ENCODE results near the gene MTHFD1L.
"Not testable (repeated sequence)": the region's sequence is repeated elsewhere in the genome, so short reads cannot be mapped to it uniquely, and the experiment has no call there.

MTHFD1L gene

DNA sequence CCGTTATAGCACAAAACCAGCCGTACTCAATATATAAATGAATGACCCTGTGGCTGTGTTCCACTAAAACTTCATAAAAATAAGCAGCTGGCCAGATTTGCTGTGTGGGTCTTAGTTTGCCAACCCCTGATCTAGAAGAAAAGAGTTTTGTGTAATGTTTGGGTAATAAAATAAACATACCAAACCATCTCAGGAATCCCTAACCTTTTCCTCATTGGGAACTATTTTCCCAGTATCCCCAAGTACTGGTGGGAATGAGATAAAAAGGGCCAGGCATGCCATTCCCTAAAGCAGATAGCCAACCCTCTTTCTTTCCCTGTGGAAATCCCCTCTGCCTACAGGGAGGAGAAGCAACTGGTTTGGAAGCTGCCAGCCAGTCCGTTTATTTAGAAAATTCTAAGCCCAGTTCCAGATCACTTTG is 205.1 kb downstream of the MTHFD1L start:
- DNase-seq, result no peak

DNA sequence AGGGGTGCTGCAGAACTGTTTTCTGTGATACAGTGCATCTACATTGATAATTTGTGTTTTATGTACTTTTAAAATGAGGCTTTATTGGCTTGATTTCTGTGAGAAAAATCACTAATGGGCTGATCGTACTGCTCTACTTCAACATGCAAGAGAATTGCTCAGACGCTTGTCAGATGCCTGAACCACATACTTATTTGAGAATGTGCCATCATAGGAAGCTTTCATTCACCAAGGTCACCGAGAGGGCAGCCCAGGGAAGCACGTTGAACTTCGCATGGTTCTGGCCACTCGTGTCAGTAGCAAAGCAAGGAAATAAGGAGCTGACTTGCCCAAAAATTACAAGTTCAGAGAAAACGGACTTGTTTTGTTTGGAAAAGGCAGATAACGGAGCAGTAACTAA is 205.8 kb downstream of the MTHFD1L start:
- DNase-seq, result no peak

DNA sequence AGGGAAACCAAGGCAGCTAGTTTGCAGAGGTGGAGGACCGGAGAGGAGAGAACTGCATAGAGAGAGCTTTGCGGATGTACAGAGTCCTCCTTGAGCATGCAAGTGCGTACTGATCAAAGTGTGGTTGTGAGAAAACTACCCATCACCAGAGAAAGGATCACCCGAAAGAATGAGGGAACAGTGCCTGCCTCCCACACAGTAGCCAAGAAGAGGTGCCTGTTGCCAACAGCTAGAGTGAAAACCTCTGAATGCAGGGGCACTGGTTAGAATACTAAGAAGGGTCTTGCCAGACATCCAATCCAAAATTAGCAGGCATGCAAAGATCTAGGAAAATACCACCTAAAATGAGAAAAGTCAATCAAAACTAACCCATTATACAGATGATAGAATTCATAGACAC is 207.6 kb downstream of the MTHFD1L start:
- no peak for DNase-seq

DNA sequence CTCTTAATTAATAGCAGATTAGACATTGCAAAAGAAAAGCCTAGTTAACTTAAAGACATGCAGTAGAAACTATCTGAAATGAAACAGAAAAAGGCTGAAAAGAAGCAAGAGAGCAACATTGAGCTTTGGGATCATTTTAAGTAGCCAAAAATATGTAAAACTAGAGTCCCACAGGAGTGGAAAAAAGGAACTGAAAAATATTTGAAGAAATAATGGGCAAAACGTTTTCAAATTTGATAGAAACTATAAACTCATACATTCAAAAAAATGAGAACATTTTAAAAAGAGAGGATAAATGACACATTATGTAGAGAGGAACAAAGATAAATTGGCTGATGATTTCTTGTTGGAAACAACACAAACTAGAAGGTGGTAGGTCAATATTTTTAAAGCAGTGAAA is 208.2 kb downstream of the MTHFD1L start:
- DNase-seq, result no peak

DNA sequence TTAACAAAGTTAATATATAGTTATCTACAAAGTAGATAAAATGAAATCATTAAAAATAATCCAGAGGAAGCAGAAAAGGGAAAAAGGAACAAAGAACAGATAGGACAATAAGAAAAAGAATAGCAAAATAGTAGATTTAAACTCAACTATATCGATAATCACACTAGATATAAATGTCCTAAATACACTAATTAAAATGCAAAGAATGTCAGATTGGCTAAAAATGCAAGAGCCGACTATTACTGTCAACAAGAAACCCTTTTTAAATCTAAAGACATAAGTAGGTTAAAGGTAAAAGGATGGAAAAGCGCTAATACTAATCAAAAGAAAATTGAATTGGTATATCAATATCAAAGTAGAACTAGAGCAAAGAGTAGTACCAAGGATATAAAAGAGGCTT is 209.5 kb downstream of the MTHFD1L start:
- DNase-seq, result no peak

DNA sequence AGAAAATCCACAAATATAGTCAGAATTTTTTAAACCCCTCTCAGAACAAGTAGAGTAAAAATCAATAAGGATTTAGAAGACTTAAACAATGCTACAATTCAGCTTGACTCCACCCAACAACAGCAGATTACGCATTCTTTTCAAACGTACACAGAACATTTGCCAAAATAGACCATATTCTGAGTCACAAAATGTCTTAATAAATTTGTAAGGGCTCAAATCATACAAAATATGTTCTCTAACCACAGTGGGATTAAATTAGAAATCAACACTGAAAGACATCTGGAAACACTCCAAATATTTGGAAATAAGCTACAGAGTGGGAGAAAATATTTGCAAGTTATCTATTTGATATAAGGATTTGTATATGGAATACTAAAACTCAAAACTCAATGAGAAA is 210.0 kb downstream of the MTHFD1L start:
- DNase-seq, result no peak

DNA sequence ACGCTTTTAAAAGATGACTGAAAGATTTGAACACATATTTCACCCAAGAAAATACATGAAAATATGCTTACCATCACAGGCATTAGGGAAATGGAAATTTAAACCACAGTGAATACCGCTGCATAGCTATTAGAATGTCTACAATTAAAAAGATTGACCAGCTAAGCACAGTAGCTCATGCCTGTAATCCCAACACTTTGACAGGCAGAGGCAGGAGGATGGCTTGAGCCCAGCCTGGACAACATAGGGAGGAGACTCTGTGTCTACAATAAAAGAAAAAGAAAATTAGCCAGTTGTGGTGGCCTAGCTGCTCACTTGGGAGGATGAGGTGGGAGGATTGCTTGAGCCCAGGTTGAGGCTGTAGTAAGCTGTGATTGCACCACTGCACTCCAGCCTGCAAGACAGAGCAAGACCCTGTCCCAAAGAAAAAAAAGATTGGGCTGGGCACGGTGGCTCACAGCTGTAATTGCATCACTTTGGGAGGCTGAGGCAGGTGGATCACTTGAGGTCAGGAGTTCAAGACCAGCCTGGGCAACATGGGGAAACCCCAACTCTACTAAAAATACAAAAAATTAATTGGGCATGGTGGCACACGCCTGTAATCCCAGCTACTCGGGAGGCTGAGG is 210.5 kb downstream of the MTHFD1L start:
- DNase-seq, result no peak

DNA sequence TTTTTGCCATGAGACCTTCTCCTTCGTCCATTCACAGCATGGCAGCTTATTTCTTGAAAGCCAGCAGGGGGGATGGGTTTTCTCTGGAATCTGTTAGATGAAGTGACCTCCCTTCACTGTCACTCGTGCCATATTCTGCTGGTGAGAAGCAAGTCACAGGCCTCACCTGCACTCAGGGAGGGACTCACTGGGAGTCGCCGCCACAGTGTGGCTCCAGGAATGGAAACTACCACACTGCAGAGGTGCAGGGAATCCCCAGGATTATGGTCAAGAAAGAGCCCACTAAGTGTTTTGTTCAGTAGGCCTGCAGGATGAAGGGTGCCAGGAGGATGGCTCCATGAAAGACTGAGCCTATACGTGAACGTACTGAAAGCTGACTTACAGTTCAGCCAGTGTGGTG is 213.2 kb downstream of the MTHFD1L start:
- no peak for DNase-seq

DNA sequence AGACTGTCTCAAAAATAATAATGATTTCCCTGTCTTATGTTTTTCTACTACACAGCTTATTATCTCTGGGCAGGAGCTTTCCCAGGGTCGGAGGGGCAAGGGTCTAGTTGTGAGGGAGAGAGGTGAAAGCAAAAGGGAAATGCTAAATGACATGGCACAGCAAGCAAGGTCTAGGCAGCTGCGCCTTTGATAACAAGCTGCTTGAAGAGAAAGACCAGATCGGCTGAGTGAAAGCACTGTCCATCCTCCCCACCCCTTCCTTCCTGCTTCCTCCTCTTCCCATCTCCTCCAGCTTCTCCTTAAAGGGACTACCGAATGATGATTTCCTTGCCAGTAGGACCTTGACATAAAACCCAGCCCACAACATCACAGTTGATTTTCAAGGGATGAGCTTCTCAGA is 216.2 kb downstream of the MTHFD1L start:
- no peak for DNase-seq

DNA sequence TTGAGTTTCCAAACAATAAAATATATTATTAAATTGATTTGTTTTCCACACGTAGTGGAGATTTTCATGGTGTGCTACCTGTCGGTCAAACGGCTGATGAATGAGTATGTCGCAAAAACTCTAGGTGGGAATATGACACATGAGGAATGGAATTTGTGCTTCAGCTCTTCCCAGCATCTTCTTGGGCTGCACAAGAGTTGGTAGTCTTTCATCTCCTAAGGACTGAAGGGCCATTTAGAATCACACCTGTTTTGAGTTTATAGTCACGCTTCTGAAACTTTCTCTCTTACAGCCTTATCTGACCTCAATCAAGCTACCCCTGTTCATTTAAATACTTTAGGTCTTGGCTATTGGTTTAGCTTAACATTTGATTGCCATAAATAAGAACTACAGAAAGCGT is 216.6 kb downstream of the MTHFD1L start:
- DNase-seq, result no peak

DNA sequence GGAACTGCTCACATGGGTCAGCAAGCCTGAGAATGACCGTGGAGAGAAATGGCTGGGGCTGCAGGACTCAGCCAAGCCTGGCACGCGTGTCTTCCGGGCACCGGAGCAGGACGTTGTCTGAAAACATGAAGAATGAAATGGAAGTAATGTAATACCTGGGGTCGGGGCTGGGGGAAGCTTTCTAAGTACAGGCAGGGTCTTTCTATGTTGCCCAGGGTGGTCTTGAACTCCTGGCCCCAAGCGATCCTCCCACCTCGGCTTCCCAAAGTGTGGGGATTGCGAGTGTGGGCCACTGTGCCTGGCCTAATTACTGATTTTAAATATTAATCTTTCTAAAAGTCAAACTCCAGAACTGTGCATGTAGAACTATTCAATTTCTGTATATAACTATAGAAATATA is 218.8 kb downstream of the MTHFD1L start:
- no peak for DNase-seq

DNA sequence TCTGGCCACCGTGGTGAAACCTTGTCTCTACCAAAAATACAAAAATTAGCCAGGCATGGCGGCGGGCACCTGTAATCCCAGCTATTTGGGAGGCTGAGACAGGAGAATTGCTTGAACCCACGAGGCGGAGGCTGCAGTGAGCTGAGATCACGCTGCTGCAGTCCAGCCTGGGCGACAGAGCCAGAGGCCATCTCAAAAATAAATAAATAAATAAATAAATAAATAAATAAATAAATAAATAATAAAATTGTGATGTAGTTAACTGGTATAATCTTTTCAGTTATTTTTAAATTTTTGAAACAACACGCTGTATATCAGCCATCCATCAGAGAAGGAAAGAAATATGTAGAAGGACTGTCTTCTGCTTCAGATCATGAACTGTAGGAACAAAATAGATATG is 221.6 kb downstream of the MTHFD1L start:
- not testable (repeated sequence) for DNase-seq

DNA sequence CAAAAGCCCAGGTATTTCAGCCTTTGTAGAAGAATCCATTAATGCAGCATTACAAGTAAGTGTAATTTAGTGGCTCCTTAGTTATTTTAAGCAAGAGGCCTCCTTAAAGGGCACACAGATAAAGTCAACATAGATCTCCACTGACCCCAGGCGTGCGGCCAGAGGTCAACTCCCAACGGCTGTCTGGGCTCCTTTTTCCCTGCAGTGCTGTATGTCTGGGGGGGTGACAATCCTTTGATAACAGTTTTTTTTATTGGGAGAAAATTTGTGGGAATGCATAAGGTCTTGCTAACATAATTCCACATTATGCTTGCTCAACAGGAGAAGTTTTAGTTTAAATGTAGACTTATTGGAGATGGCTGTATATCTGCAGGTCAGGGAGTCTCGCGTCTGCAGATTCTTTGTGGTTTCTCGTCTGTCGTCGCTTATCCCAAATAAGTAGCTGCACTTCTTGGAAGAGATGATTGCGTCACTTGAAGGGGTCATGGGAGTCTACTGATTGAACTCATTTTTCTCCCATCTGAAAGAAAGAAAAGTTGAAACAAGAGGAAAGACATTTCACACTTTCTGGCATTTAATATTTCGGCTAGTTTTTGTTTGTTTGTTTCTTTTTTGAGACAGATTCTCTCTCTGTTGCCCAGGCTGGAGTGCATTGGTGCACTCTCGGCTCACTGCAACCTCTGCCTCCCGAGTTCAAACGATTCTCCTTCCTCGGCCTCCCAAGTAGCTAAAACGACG is 222.5 kb downstream of the MTHFD1L start:
- DNase-seq, result no peak

DNA sequence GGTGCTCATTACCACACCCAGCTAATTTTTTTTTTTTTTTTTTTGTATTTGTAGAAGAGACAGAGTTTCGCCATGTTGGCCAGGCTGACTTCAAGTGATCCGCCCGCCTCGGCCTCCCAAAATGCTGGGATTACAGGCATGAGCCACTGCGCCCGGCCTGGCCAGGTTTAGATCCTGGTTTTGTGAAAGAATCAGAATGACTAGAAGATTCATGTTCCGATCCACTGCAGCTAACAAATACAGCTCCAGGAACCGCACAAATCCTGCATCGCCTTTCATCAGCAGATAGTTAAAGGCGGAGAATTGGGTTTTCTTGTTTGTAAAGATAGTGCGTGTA is 223.1 kb downstream of the MTHFD1L start:
- no peak for DNase-seq

DNA sequence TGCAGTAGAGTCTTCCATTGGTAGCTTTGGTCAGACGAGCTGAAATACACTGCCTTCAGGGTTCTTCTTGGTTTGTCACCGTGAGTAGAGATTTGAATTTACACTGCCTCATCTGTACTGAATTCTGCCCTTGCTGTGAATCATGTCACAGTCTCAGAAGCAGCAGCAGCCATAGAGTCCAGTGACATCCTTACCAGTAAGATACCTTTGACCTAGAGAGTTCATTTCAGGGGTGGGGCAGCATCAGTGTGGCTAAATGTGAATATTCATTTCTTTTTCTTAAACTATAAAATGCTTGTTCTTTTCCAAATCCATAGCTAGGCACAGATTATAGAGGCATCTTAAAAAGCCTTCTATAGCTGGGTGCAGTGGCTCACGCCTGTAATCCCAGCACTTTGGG is 223.5 kb downstream of the MTHFD1L start:
- DNase-seq, result no peak

DNA sequence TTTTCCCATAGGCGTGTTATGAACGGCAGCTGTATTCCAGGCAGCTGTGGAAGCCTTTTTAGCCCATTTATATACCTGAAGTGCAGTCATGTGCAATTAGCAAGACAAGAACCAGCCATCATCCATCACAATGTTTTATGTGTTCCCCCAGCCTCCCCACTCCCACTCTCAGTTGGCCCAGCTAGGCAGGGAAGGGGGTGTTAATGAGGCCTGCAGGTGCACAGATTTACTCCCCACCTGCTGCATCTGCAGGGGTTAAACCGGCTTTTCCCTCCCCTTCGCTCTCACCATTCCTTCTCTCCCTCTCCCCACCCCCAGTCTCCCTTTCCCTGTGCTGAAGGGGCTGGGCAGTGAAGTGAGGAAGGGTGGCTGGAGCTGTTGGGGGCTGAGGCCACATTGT is 224.5 kb downstream of the MTHFD1L start:
- DNase-seq, result no peak

DNA sequence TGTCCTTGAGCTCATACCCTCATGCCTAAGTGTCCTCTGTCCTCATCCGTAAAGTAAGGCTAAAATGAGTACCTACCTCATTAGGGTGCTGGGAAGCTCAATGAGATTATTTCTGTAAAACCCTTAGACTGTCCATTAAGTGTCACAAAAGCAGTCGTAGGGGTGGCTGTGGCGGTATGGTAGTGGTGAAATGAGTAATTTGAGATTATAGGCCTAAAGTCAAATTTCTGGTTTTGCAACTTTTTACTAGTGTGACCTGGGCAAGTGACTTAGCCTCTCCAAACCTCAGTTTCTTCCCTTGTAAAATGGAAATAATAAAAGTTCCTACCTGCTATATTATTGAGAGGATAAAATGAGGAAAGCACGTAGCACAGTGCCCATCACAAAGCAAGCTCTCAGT is 226.1 kb downstream of the MTHFD1L start:
- DNase-seq, result no peak

DNA sequence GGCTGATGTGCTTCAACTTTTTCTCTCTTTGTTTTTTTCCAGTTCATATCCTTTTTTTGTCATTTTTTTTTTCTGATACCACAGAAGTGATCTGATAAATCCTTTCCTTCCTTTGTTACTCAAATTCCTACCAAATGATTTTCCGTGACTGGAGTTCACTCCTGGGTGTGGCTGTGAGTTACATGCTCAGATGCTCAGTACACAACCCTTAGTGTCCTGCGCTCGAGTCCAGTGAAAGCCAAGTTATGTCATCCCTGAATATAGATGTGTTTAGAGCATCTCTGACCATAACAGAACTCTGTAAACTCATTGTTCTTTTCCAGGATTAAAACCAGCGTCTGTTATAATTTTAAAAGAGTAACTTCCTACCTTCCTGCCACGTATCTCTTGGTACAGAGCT is 227.1 kb downstream of the MTHFD1L start:
- no peak for DNase-seq

DNA sequence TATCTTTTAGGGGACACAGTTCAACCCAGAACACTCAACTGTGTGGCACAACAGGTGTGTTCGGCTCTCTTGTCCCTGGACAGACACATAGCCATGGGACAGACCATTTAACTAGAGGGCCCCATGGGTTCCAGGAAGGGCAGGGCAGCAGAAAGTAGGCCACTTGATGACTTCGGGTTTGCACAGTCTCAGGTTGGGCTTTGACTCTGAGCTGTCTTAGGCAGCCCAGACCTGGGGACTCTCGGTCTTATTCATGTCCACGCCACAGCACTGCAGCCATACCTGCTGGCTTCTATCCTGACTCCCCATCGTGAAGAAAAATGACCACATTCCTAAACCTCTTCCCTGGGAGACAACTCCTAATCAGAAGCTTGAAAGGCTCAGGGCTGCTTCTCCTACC is 228.2 kb downstream of the MTHFD1L start:
- DNase-seq, result no peak

DNA sequence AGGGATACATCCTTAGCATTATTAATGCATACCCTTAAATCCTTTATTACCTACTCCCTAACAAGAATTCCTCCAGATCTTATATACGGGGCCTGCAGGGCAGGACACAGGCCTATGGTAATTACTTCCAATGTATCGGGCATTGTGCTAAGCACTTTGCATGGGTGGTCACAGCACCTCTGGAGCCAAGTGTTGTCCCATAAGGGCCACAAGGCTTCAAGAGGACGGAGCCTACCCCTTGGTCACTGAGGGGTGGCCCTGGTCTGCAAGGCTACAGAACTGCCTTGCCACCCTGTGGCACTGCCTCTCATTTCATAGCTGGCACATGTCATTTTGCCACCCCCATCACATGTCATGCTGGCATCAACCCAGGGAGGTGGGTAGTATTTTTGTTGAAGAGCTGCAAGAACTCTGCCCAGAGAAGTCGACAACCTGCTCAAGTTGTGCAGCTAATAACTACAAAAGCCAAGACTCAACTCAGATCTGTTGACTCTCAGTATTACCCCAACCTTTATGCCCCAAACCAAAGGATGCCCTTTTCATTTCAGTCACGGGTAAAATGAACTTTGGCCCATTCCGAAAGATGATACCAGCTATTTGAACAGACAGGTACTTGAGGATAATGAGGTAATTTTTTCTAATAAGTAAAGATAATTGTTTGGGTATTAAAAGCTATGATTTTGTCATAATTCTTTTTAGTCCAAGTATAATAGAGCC is 230.2 kb downstream of the MTHFD1L start:
- no peak for DNase-seq

DNA sequence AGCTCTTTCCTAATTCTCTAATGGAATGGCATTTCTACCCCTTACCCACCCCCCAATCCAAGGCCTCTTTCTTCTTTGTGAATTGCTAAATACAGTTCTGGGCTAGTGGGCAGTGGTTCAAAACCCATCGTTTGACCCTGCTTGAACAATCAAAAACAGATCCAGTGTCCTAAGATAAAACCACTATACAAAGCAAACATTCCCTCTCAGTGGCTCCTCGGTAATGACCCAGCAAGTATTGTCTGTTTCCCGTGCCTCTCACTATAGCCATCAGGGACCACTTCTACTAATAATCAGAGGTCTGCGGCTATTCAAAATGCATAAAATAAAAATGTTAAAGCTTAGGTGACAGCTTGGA is 230.7 kb downstream of the MTHFD1L start:
- DNase-seq, result no peak

DNA sequence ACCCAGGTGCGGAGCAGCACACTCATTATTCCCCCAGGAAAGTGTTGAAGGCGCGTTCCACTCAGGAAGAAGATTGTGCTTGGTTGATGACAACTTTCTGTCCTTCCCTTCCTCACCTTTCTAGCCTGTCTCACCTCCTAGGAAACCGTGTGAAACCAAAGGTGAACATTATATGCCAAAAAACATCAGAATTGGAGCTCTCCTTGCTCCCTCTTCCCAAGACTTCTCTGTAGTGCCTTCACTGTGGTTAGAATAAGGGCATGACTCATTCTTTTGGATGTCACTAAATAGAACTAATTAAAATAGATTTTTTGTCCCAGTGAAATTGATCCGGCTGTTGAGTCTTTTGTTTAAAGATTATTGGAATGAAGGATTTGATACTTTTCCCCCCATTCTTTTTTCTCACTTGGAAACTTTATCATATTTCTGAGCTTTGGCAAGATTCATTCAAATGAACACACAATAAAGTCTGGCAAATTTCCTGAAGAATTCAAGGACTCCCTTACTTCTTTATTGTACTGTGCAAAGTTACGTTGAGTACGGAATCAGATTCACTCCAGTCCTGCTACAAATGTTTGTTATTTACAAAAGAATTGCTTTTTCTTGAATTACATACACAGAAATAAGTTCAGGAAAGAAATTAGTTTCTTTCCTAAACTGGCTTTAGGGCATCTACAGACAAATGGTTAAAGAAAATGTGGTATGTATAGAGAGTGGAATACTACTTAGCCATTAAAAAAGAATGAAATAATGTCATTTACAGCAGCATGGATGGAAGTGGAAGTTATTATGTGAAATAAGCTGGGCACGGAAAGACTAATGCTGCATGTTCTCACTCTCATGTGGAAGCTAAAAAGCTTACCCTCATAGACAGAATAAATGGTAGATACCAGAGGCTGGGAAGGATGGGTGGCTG is 231.4 kb downstream of the MTHFD1L start:
- DNase-seq, result no peak

DNA sequence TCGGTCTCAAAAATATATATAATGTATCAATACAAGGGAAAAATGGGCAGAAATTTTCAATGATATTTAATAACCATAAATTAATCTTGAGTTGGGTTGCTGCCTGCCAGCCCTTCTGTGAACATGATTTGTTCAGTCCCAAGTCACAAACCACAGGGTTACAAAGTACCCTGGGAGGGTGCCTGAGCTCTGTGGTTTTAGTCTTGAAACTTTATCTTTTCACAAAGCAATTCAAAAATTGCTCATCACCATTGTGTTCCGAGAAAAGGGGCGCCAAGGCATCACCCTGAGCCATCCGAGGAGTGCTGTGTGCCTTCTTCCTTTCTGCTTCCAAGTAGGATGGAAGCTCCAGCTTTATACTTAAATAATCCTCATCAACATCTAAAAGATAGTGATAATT is 232.7 kb downstream of the MTHFD1L start:
- peak in 1 of 5 donors; percentile 55 for DNase-seq
